ENCODE data around the gene FSHR. TPM values are rescaled to one million over a fixed set of nuclear protein-coding genes. Genes with fewer than 3 reads are reported as not detected.

Gene FSHR
- total RNA-seq, 1 experiment from 2014 or later: not detected

DNA sequence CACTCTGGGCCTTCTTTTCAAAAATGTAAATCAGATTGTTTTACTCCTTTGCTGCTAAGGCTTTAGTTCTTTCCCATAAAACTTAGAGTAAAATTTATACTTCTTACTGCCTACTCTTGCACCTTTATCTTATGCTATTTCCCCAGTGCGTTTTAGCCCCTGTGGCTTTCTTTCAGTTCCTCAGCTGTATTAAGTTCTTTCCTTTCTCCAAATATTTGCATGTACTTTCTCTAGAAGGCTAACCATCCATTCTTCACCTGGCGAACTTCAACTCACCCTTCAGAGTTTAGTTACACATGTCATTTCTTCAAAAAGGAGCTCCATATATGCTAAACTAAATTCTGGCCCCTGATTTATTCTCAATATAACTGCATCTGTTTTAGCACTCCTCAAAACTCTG is 160.7 kb downstream of the FSHR start:
- no TSS peak for BruUV-seq (replicated peaks)
- no peak for DNase-seq (ENCODE audit: low spot score)
- Histone ChIP-seq H3K36me3 (ENCODE audit: insufficient read depth, low read length, poor library complexity, severe bottlenecking) (no peaks in the 10 kb centered on the region), H3K27me3 (replicated peaks; ENCODE audit: insufficient read depth, low read depth, low read length, poor library complexity) (no peaks in the 10 kb centered on the region), H3K9me3 (ENCODE audit: low read depth, low read length, poor library complexity, severe bottlenecking) (no peaks in the 10 kb centered on the region), H3K4me3 (ENCODE audit: low read depth, low read length, poor library complexity, severe bottlenecking) (no peak overlapping the region), H3K27ac (ENCODE audit: low read depth, low read length, poor library complexity, severe bottlenecking) (no peak overlapping the region), H3K4me1 (ENCODE audit: insufficient read depth, low read length, poor library complexity, severe bottlenecking) (no peaks in the 10 kb centered on the region)
- TF ChIP-seq, protein P1, sequence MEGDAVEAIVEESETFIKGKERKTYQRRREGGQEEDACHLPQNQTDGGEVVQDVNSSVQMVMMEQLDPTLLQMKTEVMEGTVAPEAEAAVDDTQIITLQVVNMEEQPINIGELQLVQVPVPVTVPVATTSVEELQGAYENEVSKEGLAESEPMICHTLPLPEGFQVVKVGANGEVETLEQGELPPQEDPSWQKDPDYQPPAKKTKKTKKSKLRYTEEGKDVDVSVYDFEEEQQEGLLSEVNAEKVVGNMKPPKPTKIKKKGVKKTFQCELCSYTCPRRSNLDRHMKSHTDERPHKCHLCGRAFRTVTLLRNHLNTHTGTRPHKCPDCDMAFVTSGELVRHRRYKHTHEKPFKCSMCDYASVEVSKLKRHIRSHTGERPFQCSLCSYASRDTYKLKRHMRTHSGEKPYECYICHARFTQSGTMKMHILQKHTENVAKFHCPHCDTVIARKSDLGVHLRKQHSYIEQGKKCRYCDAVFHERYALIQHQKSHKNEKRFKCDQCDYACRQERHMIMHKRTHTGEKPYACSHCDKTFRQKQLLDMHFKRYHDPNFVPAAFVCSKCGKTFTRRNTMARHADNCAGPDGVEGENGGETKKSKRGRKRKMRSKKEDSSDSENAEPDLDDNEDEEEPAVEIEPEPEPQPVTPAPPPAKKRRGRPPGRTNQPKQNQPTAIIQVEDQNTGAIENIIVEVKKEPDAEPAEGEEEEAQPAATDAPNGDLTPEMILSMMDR (conservative IDR thresholded peaks at IDR 0.05; ENCODE audit: low read depth, low read length): no peak
- no peak for TF ChIP-seq EZH2 (IDR thresholded peaks at IDR 0.05; ENCODE audit: borderline replicate concordance, low read depth, low read length, poor library complexity, severe bottlenecking)
- ChIA-PET CTCF (interaction anchor here (0.5 kb wide), 1 partner anchor 1634 kb away, joined by 3 read pairs; no protein-coding TSS in a partner anchor), POLR2A (ENCODE audit: low non-redundant PET) (no interaction called here)
- intact Hi-C loops (cut with micrococcal nuclease; ENCODE audit: unreplicated experiment): no loop called here

DNA sequence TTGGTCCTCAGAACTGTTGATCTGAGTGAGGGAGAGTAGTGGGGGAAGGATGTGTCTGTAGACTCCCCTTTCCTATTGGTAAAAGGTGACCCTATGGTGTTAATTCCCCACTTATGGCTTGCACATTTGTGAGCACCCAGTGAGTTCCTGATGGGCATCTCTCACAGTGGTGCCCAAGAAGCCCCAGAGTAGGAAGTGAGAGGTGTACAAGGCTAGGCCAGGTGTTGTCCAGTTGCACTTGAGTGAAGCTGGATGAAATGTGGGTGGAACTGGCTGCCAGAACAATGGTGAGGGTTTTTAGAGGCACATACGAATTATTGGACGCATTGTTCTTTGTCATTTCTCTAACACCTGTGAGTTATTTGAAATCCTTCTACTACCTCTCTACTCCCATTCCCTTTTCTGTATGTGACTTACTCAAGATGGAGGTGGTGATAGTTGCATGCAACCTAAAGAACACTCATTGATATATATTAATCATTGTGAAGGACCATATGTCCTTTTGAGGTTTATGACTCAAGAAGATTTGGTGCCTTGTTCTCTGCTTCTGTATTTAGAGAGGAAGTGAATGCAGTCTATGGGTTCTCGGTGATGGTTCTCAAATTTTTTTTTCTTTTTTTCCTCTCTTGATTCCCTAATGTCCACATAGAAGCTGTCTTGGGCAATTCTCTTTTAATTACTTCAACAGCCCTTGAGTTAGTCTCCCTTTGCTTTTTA is 162.7 kb downstream of the FSHR start:
- no peaks in the 10 kb centered on the region for H3K36me3 ChIP-seq (ENCODE audit: insufficient read depth, low read length, poor library complexity, severe bottlenecking)
- no peaks in the 10 kb centered on the region for H3K27me3 ChIP-seq (replicated peaks; ENCODE audit: insufficient read depth, low read depth, low read length, poor library complexity)
- H3K9me3 ChIP-seq (ENCODE audit: low read depth, low read length, poor library complexity, severe bottlenecking): no peaks in the 10 kb centered on the region
- H3K27ac ChIP-seq (ENCODE audit: low read depth, low read length, poor library complexity, severe bottlenecking): no peak overlapping the region
- CTCF ChIA-PET: no interaction called here
- H3K4me1 ChIP-seq (ENCODE audit: insufficient read depth, low read length, poor library complexity, severe bottlenecking): peaks cover 3% of the 10 kb centered on the region
- intact Hi-C loops (cut with micrococcal nuclease; ENCODE audit: unreplicated experiment): no loop called here
- TF ChIP-seq EZH2 (IDR thresholded peaks at IDR 0.05; ENCODE audit: borderline replicate concordance, low read depth, low read length, poor library complexity, severe bottlenecking): no peak
- TF ChIP-seq, protein P1 (conservative IDR thresholded peaks at IDR 0.05; ENCODE audit: low read depth, low read length): no peak
- H3K4me3 ChIP-seq (ENCODE audit: low read depth, low read length, poor library complexity, severe bottlenecking): no peak overlapping the region
- no TSS peak for BruUV-seq (replicated peaks)
- POLR2A ChIA-PET (ENCODE audit: low non-redundant PET): no interaction called here
- DNase-seq (ENCODE audit: low spot score): no peak

DNA sequence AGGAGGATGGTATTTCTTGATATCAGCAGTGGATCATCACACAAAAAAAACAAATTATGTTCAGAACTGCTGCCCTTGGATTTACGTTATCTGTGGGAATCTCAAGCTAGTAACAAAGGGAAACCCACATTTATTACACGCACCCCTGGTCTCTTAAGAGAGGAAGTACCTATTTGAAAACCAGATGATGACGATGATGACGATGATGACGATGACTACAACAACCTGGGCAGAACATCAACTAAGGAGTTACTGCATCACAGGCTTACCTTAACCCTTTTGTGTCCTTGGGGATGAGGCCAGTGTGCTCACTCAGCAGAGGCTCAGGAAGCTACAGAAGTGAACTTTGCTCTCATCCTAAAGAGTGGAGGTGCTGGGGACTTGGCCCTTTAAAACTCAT is 169.4 kb downstream of the FSHR start:
- ChIA-PET POLR2A (ENCODE audit: low non-redundant PET) (no interaction called here), CTCF (no interaction called here)
- BruUV-seq (replicated peaks): no TSS peak
- TF ChIP-seq EZH2 (IDR thresholded peaks at IDR 0.05; ENCODE audit: borderline replicate concordance, low read depth, low read length, poor library complexity, severe bottlenecking): no peak
- TF ChIP-seq, protein P1 (conservative IDR thresholded peaks at IDR 0.05; ENCODE audit: low read depth, low read length): no peak
- Histone ChIP-seq H3K27me3 (replicated peaks; ENCODE audit: insufficient read depth, low read depth, low read length, poor library complexity) (no peaks in the 10 kb centered on the region), H3K4me1 (ENCODE audit: insufficient read depth, low read length, poor library complexity, severe bottlenecking) (peaks cover 10% of the 10 kb centered on the region), H3K36me3 (ENCODE audit: insufficient read depth, low read length, poor library complexity, severe bottlenecking) (no peaks in the 10 kb centered on the region), H3K27ac (ENCODE audit: low read depth, low read length, poor library complexity, severe bottlenecking) (no peak overlapping the region), H3K9me3 (ENCODE audit: low read depth, low read length, poor library complexity, severe bottlenecking) (no peaks in the 10 kb centered on the region), H3K4me3 (ENCODE audit: low read depth, low read length, poor library complexity, severe bottlenecking) (no peak overlapping the region)
- DNase-seq (ENCODE audit: low spot score): no peak
- intact Hi-C loops (cut with micrococcal nuclease; ENCODE audit: unreplicated experiment): no loop called here

Measured in A673 (cell line).